PC-3 (cell line): ENCODE measurements around the gene MPV17. TPM values are rescaled to one million over a fixed set of nuclear protein-coding genes. Genes with fewer than 3 reads are reported as not detected.

ENCODE experiments used
- ATAC-seq: fragments of 200-7000 bp; cut with Tn5 transposase; 2 replicates; pipeline ENCODE4 v1.9.1; 2020; ENCODE audit warnings: mild to moderate bottlenecking, moderate library complexity
- BruUV-seq: library from RNA; stranded (reverse); fragments of 400-500 nt; replicated peaks from 2 replicates; lab custom pipeline; 2021; lab: Mats Ljungman, UMichigan
- CTCF ChIA-PET: fragments of 300-600 bp; sonication (Branson Sonifier 250); formaldehyde crosslinking; loops from one replicate; lab custom pipeline; 2022; ENCODE audit warnings: antibody characterized with exemption; lab: Charles Lee
- POLR2A ChIA-PET: fragments of 300-600 bp; sonication (Branson Sonifier 250); formaldehyde crosslinking; loops from one replicate; lab custom pipeline; 2022; ENCODE audit warnings: antibody characterized with exemption; ENCODE audit not compliant: unreplicated experiment; lab: Charles Lee
- DNase-seq: peaks from one replicate; pipeline ENCODE4 v3.0.0-alpha.2; 2015
- H2AFZ ChIP-seq: fragments of 300-600 bp; sonication (generic); 2 replicates; pipeline ENCODE4 v1.6.0; 2016; ENCODE audit warnings: antibody characterized with exemption, low read length
- H3F3A ChIP-seq: fragments of 300-600 bp; sonication (generic); one replicate; pipeline ENCODE4 v1.6.0; 2017; ENCODE audit warnings: antibody characterized with exemption, low read length, control low read depth, mild to moderate bottlenecking; ENCODE audit not compliant: unreplicated experiment
- H3K27ac ChIP-seq: fragments of 300-600 bp; sonication (generic); 2 replicates; pipeline ENCODE4 v1.5.1; 2016; ENCODE audit warnings: mild to moderate bottlenecking, low read length
- H3K27me3 ChIP-seq: fragments of 300-600 bp; sonication (generic); 2 replicates; pipeline ENCODE4 v1.6.1; 2016; ENCODE audit warnings: low read length, mixed read lengths
- H3K36me3 ChIP-seq: fragments of 300-600 bp; sonication (generic); 2 replicates; pipeline ENCODE4 v1.6.1; 2016; ENCODE audit warnings: low read depth, mixed run types, low read length, mixed read lengths
- H3K4me1 ChIP-seq: fragments of 300-600 bp; sonication (generic); 2 replicates; pipeline ENCODE4 v1.5.1; 2016; ENCODE audit warnings: low read length; ENCODE audit not compliant: insufficient read depth
- H3K4me2 ChIP-seq: fragments of 300-600 bp; sonication (generic); 2 replicates; pipeline ENCODE4 v1.6.0; 2016; ENCODE audit warnings: low read length
- H3K4me3 ChIP-seq: fragments of 300-600 bp; sonication (generic); 2 replicates; pipeline ENCODE4 v1.5.1; 2016; ENCODE audit warnings: mild to moderate bottlenecking, low read length, mixed read lengths
- H3K79me2 ChIP-seq: fragments of 300-600 bp; sonication (generic); 2 replicates; pipeline ENCODE4 v1.6.1; 2017; ENCODE audit warnings: low read length, mixed read lengths
- H3K9ac ChIP-seq: fragments of 300-600 bp; sonication (generic); 2 replicates; pipeline ENCODE4 v1.6.0; 2016; ENCODE audit warnings: mild to moderate bottlenecking, low read length
- H3K9me2 ChIP-seq: fragments of 300-600 bp; sonication (generic); replicated peaks from 2 replicates; pipeline ENCODE4 v1.6.1; 2016; ENCODE audit warnings: mixed run types, low read length, mixed read lengths
- H3K9me3 ChIP-seq: fragments of 300-600 bp; sonication (generic); 2 replicates; pipeline ENCODE4 v1.6.1; 2016; ENCODE audit warnings: low read length, mixed read lengths
- H4K20me1 ChIP-seq: fragments of 300-600 bp; sonication (generic); 2 replicates; pipeline ENCODE4 v1.6.1; 2016; ENCODE audit warnings: low read length, mixed read lengths
- EZH2 ChIP-seq: fragments of 300-600 bp; sonication (generic); IDR thresholded peaks from one replicate; pipeline ENCODE4 v1.6.1; 2017; ENCODE audit warnings: antibody characterized with exemption, mild to moderate bottlenecking, low read length; ENCODE audit not compliant: unreplicated experiment
- EZH2phosphoT487 ChIP-seq: fragments of 300-600 bp; sonication (generic); IDR thresholded peaks from 2 replicates; pipeline ENCODE4 v1.6.1; 2018; ENCODE audit warnings: mild to moderate bottlenecking, antibody characterized with exemption, low read length, borderline replicate concordance
- intact Hi-C: fragments of 100-400 bp; cut with micrococcal nuclease; formaldehyde crosslinking; loops from 2 replicates; pipeline ENCODE4 v1.9.0; 2023
- total RNA-seq: library from RNA; depleted of rRNA; stranded (reverse); fragments of >200 nt; gene quantifications from 2 replicates; pipeline ENCODE4 v1.2.3, GENCODE V29; 2014
- TF ChIP-seq, protein P1 (sequence below): fragments of 300-600 bp; sonication (generic); conservative IDR thresholded peaks from 2 replicates; pipeline ENCODE4 v1.5.1; 2017; ENCODE audit warnings: antibody characterized with exemption, low read depth, mild to moderate bottlenecking, low read length

Gene MPV17
- total RNA-seq, 1 experiment from 2014 or later: 59.2 TPM

DNA sequence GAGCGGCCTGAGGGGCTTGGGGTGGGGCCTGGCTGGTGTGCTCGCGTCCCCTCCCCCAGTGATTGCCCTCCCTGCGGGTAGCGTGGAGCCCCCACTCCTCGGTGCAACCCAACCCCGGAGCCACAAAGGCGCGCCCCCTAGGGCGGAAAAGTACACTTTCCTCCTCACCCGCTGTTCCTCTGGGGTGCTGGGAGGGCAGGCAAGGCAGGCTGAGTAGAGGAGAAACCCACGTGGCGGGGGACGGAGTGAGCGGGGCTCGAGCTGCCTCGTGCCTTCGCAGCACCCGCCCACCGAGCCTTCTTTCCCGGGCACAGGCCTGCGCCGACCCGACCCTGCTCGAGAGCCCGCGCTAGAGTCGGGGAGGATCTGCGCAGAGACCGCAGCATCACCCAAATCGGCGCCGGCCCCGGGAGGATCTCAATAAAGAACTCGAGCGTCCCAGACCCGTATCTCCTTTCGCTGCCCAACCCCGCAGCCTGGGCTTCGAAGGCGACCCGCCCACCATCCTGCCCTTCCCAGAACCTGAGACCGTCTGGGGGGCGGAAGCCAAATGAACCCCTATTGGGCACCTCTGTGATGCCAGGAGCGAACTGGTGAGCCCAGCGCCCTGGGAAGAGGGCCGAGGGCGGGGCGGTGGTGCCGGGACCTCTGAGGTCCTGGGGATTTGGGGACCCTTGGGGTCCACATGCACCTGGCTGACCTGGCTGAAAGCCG lies 16.2 kb downstream of the MPV17 start:
- Histone ChIP-seq H3K9me3 (no peaks in the 10 kb centered on the region), H3K27ac (no peak overlapping the region), H3K4me2 (no peak overlapping the region), H3K36me3 (no peaks in the 10 kb centered on the region), H3K79me2 (no peaks in the 10 kb centered on the region), H3F3A (no peaks in the 10 kb centered on the region), H2AFZ (no peak overlapping the region), H3K4me3 (no peak overlapping the region), H3K9me2 (no peaks in the 10 kb centered on the region), H3K9ac (no peak overlapping the region), H3K4me1 (0 out of 2 replicates have a peak, but pooled peaks cover 4% of the 10 kb centered on the region), H4K20me1 (no peaks in the 10 kb centered on the region), H3K27me3 (no peaks in the 10 kb centered on the region)
- TF ChIP-seq, protein P1, sequence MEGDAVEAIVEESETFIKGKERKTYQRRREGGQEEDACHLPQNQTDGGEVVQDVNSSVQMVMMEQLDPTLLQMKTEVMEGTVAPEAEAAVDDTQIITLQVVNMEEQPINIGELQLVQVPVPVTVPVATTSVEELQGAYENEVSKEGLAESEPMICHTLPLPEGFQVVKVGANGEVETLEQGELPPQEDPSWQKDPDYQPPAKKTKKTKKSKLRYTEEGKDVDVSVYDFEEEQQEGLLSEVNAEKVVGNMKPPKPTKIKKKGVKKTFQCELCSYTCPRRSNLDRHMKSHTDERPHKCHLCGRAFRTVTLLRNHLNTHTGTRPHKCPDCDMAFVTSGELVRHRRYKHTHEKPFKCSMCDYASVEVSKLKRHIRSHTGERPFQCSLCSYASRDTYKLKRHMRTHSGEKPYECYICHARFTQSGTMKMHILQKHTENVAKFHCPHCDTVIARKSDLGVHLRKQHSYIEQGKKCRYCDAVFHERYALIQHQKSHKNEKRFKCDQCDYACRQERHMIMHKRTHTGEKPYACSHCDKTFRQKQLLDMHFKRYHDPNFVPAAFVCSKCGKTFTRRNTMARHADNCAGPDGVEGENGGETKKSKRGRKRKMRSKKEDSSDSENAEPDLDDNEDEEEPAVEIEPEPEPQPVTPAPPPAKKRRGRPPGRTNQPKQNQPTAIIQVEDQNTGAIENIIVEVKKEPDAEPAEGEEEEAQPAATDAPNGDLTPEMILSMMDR: no peak
- TF ChIP-seq EZH2 (no peak), EZH2phosphoT487 (no peak)
- BruUV-seq: no TSS peak
- ChIA-PET CTCF (no interaction called here), POLR2A (no interaction called here)
- DNase-seq (no peak), ATAC-seq (no peak)
- intact Hi-C loops: no loop called here

DNA sequence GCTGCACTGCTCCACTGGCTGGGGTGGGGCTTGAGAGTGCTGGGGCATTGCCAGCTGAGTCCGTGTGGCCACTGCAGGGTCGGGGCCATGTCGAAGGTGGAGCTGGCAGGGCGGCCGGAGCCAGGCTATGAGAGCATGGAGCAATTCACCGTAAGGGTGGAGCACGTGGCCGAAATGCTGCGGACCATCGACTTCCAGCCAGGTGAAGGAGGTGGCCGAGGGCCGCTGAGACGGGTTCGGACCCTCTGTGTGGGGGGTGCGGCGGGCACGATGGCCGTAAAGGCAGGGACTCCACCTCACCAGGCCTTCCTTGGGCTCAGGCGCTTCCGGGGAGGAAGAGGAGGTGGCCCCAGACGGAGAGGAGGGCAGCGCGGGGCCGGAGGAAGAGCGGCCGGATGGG lies 16.8 kb downstream of the MPV17 start:
- no peak for ATAC-seq
- no peak for DNase-seq
- POLR2A ChIA-PET: no interaction called here

More for the DNA sequence above, 16.8 kb downstream of the MPV17 start:
- intact Hi-C loops: no loop called here
- Histone ChIP-seq H3K27me3 (no peaks in the 10 kb centered on the region), H3K27ac (no peak overlapping the region), H3K9me2 (no peaks in the 10 kb centered on the region), H3K9ac (no peak overlapping the region), H2AFZ (no peak overlapping the region), H3K4me3 (no peak overlapping the region), H3F3A (no peaks in the 10 kb centered on the region), H4K20me1 (no peaks in the 10 kb centered on the region), H3K36me3 (no peaks in the 10 kb centered on the region), H3K4me2 (no peak overlapping the region), H3K4me1 (0 out of 2 replicates have a peak, but pooled peaks cover 4% of the 10 kb centered on the region), H3K9me3 (no peaks in the 10 kb centered on the region), H3K79me2 (no peaks in the 10 kb centered on the region)
- CTCF ChIA-PET: no interaction called here
- no TSS peak for BruUV-seq
- TF ChIP-seq, protein P1: no peak
- TF ChIP-seq EZH2: no peak
- TF ChIP-seq EZH2phosphoT487: no peak
